ENCODE results near the gene ZNF385C.
A peak's percentile ranks its signal among the peaks of the same experiment; 100 is the strongest.
"Not testable (repeated sequence)": the region's sequence is repeated elsewhere in the genome, so short reads cannot be mapped to it uniquely, and the experiment has no call there.

Gene ZNF385C

DNA sequence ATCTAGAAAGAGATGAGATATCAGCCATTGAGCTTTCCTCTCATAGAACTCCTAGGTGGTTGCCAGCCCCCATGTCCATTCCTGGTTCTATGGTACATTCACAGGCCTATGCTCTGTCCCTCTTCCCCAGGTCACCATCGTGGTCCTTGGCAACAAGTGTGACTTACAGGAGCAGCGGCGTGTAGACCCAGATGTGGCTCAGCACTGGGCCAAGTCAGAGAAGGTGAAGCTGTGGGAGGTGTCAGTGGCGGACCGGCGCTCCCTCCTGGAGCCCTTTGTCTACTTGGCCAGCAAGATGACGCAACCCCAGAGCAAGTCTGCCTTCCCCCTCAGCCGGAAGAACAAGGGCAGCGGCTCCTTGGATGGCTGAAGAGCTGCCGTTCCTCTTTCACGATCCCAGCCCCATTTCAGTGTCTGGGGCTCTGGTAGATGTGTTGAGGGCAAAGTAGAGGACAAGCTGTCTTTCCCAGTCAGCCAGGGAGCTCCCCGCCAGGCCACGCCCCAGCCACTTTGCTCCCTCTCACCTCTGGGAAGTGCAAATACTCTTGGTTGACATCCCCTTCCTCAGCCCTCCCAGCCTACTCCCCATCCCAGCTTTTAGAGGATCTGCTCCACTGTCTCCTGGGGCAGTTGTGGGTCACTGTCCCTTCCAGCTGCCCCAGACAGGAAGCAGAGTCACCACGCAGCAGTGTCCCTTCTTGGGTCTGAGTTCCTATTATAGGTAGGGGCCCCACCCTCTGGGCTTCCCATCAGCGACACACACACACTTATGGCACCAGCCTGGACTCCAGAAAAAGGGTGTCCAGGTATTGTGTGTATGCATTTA is 74.5 kb downstream of the ZNF385C start:
- Histone ChIP-seq H3K36me3 (ENCODE audit: control insufficient read depth, insufficient read depth, low read length) (peaks cover 24% of the 10 kb centered on the region), H3K4me3 (ENCODE audit: insufficient read depth, low read depth, low read length, poor library complexity, severe bottlenecking) (no peak overlapping the region), H3K9me3 (ENCODE audit: control insufficient read depth, low read length) (no peaks in the 10 kb centered on the region), H3K27ac (ENCODE audit: insufficient read depth, low read length, poor library complexity, severe bottlenecking) (no peak overlapping the region), H3K4me1 (ENCODE audit: control insufficient read depth, insufficient read depth, low read length, poor library complexity, severe bottlenecking) (peaks cover 22% of the 10 kb centered on the region), H3K27me3 (replicated peaks; ENCODE audit: control insufficient read depth, insufficient read depth, low read length, poor library complexity, severe bottlenecking) (no peaks in the 10 kb centered on the region)
- DNase-seq: no peak

DNA sequence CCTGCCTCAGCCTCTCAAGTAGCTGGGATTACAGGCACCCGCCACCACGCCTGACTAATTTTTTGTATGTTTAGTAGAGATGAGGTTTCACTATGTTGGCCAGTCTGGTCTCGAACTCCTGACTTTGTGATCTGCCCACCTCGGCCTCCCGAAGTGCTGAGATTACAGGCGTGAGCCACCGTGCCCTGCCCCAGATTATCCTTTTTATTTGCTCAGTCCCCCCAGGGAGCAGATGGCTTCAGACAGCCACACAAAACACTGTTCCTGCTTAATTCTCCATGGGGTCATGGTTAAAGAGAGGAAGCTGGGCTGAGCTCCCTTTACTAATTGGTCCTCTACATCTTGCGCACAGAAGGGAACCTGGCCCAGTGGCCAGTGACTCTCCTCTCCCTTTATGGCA is 77.4 kb downstream of the ZNF385C start:
- Histone ChIP-seq H3K4me1 (ENCODE audit: control insufficient read depth, insufficient read depth, low read length, poor library complexity, severe bottlenecking) (peaks cover 29% of the 10 kb centered on the region), H3K4me3 (ENCODE audit: insufficient read depth, low read depth, low read length, poor library complexity, severe bottlenecking) (peak overlapping the region; percentile 87), H3K36me3 (ENCODE audit: control insufficient read depth, insufficient read depth, low read length) (peaks cover 24% of the 10 kb centered on the region)
- not testable (repeated sequence) for H3K9me3 ChIP-seq (ENCODE audit: control insufficient read depth, low read length); DNase-seq; H3K27ac ChIP-seq (ENCODE audit: insufficient read depth, low read length, poor library complexity, severe bottlenecking); H3K27me3 ChIP-seq (replicated peaks; ENCODE audit: control insufficient read depth, insufficient read depth, low read length, poor library complexity, severe bottlenecking)

DNA sequence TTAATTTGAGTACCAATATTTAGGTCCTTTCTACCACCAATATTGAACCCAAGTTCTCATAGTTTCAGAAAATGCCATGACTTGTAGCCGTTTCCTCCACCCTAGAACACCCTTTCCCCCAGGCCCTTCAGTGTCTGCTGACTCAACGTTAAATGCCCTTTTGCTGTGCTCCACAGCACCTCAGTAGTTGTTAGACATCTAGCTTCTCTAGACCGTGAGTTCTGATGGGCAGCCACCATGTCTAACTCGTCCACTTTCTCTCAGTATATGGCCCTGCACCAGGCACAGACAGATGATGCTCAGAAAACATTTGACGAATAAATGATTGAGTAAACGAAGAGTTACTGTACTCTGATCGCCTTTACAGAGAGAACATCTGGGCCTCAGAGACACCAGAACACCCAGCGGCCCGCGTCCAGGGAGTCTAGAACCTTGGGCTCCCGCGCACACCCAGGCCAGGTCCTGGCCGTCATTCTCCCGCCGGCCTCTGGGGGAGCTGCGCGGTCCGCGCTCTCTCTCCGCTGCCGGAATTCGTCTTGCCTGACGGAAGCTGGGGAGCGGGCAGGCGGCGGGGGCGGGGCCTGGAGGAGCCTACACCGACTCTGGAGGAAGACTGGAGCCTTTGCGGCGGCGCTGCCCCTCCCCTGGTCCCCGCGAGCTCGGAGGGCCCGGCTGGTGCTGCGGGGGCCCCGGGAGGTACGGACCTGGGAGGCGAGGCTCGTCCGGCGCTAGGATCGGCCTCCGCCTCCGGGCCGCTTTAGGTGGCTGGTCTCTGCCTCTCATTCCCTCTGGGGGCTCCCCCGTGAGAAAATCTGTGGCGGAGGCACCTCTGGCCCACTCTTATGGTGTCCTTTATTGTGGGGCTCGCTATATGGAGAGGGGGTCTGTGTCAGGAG is 78.5 kb downstream of the ZNF385C start, which contains the start of gene NKIRAS2:
Gene NKIRAS2 (plus strand): TSS at position 582 of the 896 bp plus-strand sequence. CDS start 1,488 bp downstream, outside the sequence.
- DNase-seq: peak; percentile 86 to 92 (median 87)
- Histone ChIP-seq H3K27ac (ENCODE audit: insufficient read depth, low read length, poor library complexity, severe bottlenecking) (peak within 1 kb of the TSS; percentile 80), H3K27me3 (replicated peaks; ENCODE audit: control insufficient read depth, insufficient read depth, low read length, poor library complexity, severe bottlenecking) (no peaks in the 10 kb centered on the region), H3K36me3 (ENCODE audit: control insufficient read depth, insufficient read depth, low read length) (peaks cover 24% of the 10 kb centered on the region), H3K4me3 (ENCODE audit: insufficient read depth, low read depth, low read length, poor library complexity, severe bottlenecking) (peak within 1 kb of the TSS; percentile 87), H3K9me3 (ENCODE audit: control insufficient read depth, low read length) (no peaks in the 10 kb centered on the region), H3K4me1 (ENCODE audit: control insufficient read depth, insufficient read depth, low read length, poor library complexity, severe bottlenecking) (peaks cover 25% of the 10 kb centered on the region)

DNA sequence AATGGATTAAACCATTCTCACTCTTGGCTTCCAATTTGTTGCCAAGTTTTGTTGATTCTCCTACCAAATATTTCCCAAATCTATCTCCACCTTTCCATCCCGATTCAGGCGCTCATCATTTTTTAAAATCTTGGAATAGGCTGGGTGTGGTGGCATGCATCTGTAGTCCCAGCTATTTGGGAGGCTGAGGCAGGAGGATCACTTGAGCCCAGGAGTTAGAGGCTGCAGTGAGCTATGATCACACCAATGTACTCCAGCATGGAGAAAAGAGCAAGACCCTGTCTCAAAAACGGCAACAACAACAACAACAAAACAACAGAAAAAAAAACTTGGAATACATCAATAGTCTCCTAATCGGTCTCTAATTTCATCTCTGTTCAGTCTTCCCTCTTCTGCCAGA is 79.3 kb downstream of the ZNF385C start:
- DNase-seq: no peak
- no peaks in the 10 kb centered on the region for H3K9me3 ChIP-seq (ENCODE audit: control insufficient read depth, low read length)
- peaks cover 17% of the 10 kb centered on the region for H3K36me3 ChIP-seq (ENCODE audit: control insufficient read depth, insufficient read depth, low read length)
- H3K27me3 ChIP-seq (replicated peaks; ENCODE audit: control insufficient read depth, insufficient read depth, low read length, poor library complexity, severe bottlenecking): no peaks in the 10 kb centered on the region
- no peak overlapping the region for H3K27ac ChIP-seq (ENCODE audit: insufficient read depth, low read length, poor library complexity, severe bottlenecking)
- no peak overlapping the region for H3K4me3 ChIP-seq (ENCODE audit: insufficient read depth, low read depth, low read length, poor library complexity, severe bottlenecking)
- H3K4me1 ChIP-seq (ENCODE audit: control insufficient read depth, insufficient read depth, low read length, poor library complexity, severe bottlenecking): peaks cover 24% of the 10 kb centered on the region

DNA sequence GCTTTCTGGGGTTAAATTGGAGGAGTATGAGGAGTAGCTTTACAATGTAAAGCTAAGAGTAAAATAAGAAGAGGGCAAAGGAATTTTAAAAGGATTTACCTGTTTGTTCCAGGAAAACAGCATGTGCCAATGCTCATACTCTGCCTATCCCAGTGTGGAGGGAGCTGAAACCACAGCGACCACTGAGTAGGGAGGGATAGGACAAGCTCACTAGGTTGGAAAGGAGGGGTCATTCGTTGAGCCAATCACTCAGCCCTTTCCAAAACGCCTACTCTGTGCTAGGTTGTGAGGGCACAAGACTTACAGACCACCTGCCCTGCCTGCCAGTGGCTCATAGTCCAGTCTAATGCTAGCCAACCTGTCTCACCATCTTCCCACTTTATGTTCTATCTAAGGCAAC is 79.9 kb downstream of the ZNF385C start:
- H3K9me3 ChIP-seq (ENCODE audit: control insufficient read depth, low read length): no peaks in the 10 kb centered on the region
- DNase-seq: no peak
- H3K36me3 ChIP-seq (ENCODE audit: control insufficient read depth, insufficient read depth, low read length): peaks cover 11% of the 10 kb centered on the region
- peaks cover 24% of the 10 kb centered on the region for H3K4me1 ChIP-seq (ENCODE audit: control insufficient read depth, insufficient read depth, low read length, poor library complexity, severe bottlenecking)
- H3K27me3 ChIP-seq (replicated peaks; ENCODE audit: control insufficient read depth, insufficient read depth, low read length, poor library complexity, severe bottlenecking): no peaks in the 10 kb centered on the region
- H3K4me3 ChIP-seq (ENCODE audit: insufficient read depth, low read depth, low read length, poor library complexity, severe bottlenecking): peak overlapping the region; percentile 97
- no peak overlapping the region for H3K27ac ChIP-seq (ENCODE audit: insufficient read depth, low read length, poor library complexity, severe bottlenecking)

DNA sequence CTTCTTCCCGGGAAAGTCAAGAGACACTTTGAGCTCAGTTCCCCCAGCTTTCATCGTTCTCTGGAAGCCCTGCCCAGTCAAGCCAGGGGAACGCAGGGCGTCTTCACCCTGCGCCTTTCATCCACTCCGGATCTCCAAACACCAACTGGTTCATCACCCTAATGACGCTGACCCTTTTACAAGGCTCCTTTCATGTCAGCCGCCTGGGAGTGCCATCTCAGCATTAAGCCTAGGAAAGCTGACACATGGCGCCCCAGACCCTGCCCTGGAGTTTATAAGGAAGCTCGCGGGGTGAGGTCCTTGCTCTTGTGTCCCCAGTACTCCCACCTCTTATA is 80.4 kb downstream of the ZNF385C start:
- H3K27ac ChIP-seq (ENCODE audit: insufficient read depth, low read length, poor library complexity, severe bottlenecking): peak overlapping the region; percentile 91
- H3K4me3 ChIP-seq (ENCODE audit: insufficient read depth, low read depth, low read length, poor library complexity, severe bottlenecking): peak overlapping the region; percentile 97
- peaks cover 24% of the 10 kb centered on the region for H3K4me1 ChIP-seq (ENCODE audit: control insufficient read depth, insufficient read depth, low read length, poor library complexity, severe bottlenecking)
- no peaks in the 10 kb centered on the region for H3K27me3 ChIP-seq (replicated peaks; ENCODE audit: control insufficient read depth, insufficient read depth, low read length, poor library complexity, severe bottlenecking)
- peak in 1 of 3 donors; percentile 2 for DNase-seq
- peaks cover 8% of the 10 kb centered on the region for H3K36me3 ChIP-seq (ENCODE audit: control insufficient read depth, insufficient read depth, low read length)
- H3K9me3 ChIP-seq (ENCODE audit: control insufficient read depth, low read length): no peaks in the 10 kb centered on the region

DNA sequence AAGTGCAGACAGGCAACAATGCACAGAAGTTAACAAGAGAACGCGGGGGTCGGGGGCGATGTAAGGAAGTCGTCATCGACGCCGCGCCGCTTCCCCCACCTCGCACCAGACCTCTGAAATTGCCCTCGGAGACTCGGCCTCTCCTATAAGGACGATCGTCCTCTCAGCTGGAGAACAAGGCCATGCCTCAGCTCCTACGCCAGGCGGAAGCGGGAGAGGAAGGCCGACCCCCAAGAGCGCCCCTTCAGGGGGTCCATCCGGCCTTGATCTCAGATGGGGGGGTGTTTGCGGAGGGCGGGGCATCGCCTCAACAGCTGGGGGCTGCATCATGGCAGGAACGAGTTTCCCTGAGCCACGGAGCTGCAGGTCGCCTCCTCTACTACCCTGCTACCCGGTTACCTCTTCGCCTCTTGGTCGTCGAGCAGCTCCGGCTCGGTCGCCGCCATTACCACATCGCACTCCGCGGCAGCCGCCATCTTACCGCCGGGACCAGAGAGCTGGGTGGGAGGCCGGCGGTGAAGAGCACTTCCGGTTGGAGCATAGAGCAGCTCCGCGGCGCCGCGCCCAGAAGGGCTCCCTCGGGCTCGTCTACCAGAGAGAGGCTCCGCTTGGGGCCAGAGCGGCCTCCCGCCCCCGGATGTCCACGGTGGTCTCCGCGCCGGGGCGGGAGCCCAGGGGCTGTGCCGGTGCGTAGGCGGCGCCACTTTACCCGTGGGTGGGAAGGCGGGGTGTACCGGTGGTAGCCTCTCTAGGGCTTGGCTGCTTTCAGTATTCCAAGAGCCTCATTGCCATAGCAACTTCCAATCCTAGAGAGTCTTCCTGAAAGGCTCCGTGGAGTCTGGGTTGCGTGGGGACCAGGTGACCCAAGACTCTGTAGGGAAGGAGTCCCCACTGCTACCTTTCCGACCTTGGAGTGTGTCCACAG is 81.1 kb downstream of the ZNF385C start, which contains the start of gene DNAJC7:
Gene DNAJC7 (minus strand): TSS at position 499 of the 925 bp plus-strand sequence. CDS start 23 bp downstream, at position 476.
- Histone ChIP-seq H3K4me3 (ENCODE audit: insufficient read depth, low read depth, low read length, poor library complexity, severe bottlenecking) (peak within 1 kb of the TSS; percentile 97), H3K36me3 (ENCODE audit: control insufficient read depth, insufficient read depth, low read length) (peaks cover 1% of the 10 kb centered on the region), H3K27me3 (replicated peaks; ENCODE audit: control insufficient read depth, insufficient read depth, low read length, poor library complexity, severe bottlenecking) (no peaks in the 10 kb centered on the region), H3K27ac (ENCODE audit: insufficient read depth, low read length, poor library complexity, severe bottlenecking) (peak within 1 kb of the TSS; percentile 91), H3K4me1 (ENCODE audit: control insufficient read depth, insufficient read depth, low read length, poor library complexity, severe bottlenecking) (peaks cover 24% of the 10 kb centered on the region), H3K9me3 (ENCODE audit: control insufficient read depth, low read length) (no peaks in the 10 kb centered on the region)
- DNase-seq: peak; percentile 79 to 80 (median 79)

DNA sequence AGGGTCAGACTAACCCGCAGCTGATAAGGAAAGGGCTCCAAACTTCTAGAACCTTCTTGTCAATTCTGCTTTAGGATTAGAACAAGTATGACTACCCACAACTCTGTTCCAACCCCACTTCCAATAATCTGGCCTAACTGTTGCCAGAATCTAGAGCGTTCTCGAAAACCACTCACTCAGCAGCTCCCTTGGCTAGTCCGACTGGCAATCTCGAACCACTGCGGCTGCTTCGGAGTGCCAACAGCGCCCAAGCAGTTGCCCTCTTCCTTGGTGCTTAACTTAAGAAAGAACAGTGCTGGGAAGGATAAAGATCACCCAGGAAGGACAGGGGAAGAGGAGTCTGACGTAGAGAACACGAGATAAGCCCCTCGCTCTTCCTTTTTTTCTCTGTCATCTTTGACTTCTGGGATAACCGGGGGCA is 81.9 kb downstream of the ZNF385C start:
- peaks cover 24% of the 10 kb centered on the region for H3K4me1 ChIP-seq (ENCODE audit: control insufficient read depth, insufficient read depth, low read length, poor library complexity, severe bottlenecking)
- peak overlapping the region; percentile 91 for H3K27ac ChIP-seq (ENCODE audit: insufficient read depth, low read length, poor library complexity, severe bottlenecking)
- H3K27me3 ChIP-seq (replicated peaks; ENCODE audit: control insufficient read depth, insufficient read depth, low read length, poor library complexity, severe bottlenecking): no peaks in the 10 kb centered on the region
- H3K36me3 ChIP-seq (ENCODE audit: control insufficient read depth, insufficient read depth, low read length): no peaks in the 10 kb centered on the region
- peak overlapping the region; percentile 97 for H3K4me3 ChIP-seq (ENCODE audit: insufficient read depth, low read depth, low read length, poor library complexity, severe bottlenecking)
- H3K9me3 ChIP-seq (ENCODE audit: control insufficient read depth, low read length): no peaks in the 10 kb centered on the region
- peak in 1 of 3 donors; percentile 2 for DNase-seq

DNA sequence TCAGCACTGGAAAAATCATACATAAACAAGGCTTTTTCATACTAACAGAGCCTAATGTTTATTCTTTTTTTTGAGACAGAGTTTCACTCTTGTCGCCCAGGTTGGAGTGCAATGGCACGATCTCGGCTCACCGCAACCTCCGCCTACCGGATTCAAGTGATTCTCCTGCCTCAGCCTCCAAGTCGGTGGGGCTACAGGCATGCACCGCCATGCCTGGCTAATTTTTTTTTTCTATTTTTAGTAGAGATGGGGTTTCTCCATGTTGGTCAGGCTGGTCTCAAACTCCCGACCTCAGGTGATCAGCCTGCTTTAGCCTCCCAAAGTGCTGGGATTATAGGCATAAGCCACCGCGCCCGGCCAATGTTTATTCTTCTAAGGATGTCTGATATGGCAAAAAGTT is 84.5 kb downstream of the ZNF385C start:
- not testable (repeated sequence) for H3K36me3 ChIP-seq (ENCODE audit: control insufficient read depth, insufficient read depth, low read length); DNase-seq; H3K27me3 ChIP-seq (replicated peaks; ENCODE audit: control insufficient read depth, insufficient read depth, low read length, poor library complexity, severe bottlenecking); H3K4me1 ChIP-seq (ENCODE audit: control insufficient read depth, insufficient read depth, low read length, poor library complexity, severe bottlenecking); H3K9me3 ChIP-seq (ENCODE audit: control insufficient read depth, low read length); H3K4me3 ChIP-seq (ENCODE audit: insufficient read depth, low read depth, low read length, poor library complexity, severe bottlenecking); H3K27ac ChIP-seq (ENCODE audit: insufficient read depth, low read length, poor library complexity, severe bottlenecking)

Measured in effector memory CD4-positive, alpha-beta T cell (primary cell).